Limb (tissue), 2 donors: ENCODE results near the gene ADARB2.

Source experiments
- DNase-seq, 2 donors: peaks; one replicate each; pipeline ENCODE4 v3.0.0-alpha.2; 2016; ENCODE audit errors: extremely low spot score in 2 of 2

Gene ADARB2

GRCh38 chr10:1182280-1183032, 554.9 kb downstream of the ADARB2 start:
- DNase-seq: no peak

GRCh38 chr10:1180836-1181235, 556.5 kb downstream of the ADARB2 start:
- no peak for DNase-seq

DNA sequence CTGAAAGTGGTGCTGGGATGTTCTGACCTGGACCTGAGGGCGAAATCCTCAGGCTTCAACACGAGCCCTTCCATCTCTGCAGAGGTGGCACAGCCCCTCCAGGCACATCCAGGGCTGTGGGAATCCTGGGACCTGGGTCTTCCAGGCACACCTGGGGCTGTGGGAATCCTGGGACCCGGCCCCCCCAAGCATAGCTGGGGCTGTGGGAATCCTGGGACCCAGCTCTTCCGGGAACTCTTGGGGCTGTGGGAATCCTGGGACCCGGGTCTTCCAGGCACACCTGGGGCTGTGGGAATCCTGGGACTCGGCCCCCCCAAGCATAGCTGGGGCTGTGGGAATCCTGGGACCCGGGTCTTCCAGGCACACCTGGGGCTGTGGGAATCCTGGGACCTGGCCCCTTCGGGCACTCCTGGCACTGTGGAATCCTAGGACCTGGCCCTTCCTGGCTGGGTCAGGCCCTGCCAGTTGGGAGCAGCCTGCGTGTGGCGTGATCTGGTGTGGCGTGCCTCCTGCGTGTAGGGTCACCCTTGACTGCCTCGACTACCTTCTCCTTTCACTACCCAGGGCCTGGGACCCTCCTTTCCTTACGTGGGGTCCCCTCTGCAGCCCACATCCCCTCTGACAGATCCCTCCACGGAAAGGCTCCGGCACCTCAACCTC, 557.1 kb downstream of the ADARB2 start:
- DNase-seq: no peak

GRCh38 chr10:1179346-1180070, 557.8 kb downstream of the ADARB2 start:
- no peak for DNase-seq

GRCh38 chr10:1178506-1178905, 558.8 kb downstream of the ADARB2 start:
- DNase-seq: no peak

DNA sequence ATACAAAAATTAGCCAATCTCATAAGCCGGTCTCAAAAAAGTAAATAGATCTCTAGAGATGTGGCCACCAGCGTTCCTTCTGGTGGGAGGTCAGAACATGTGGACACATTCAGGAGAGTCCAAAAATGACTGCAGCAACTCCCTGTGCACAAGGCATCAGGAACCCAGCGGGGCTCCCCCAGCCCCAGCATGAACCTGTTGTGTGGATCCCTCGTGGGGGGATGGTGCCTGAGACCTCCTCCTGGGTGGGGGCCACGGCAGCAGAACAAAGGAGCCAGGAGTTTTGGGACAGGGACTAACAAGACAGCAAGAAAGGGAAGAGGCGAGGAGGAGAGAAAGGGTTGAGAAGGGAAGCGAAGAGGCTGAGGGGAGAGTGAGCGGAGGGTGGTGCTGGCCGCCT, 559.4 kb downstream of the ADARB2 start:
- DNase-seq: no peak

DNA sequence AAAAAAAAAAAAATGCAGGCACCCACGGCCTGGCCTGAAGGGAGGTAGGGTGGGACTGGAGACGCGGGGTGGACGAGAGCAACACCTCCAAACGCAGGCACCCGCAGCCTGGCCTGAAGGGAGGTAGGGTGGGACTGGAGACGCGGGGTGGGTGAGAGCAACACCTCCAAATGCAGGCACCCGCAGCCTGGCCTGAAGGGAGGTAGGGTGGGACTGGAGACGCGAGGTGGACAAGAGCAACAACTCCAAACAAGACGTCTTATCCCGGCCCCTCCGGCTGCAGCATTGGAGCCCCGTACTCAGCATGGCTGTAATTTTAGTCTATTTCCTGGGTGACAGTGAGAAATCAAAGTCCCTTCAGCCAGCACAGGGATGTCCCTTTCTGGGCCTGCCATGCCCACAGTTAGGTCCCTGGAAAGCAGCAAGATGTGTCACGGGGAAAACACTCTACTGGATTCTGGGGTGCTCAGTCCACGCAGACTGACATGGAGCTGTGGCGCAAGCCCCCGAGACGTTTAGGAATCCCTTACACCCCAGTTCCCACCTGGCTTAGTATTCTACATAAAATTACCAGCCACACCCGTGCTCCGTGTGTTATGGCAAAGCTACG, 561.3 kb downstream of the ADARB2 start:
- DNase-seq: no peak

DNA sequence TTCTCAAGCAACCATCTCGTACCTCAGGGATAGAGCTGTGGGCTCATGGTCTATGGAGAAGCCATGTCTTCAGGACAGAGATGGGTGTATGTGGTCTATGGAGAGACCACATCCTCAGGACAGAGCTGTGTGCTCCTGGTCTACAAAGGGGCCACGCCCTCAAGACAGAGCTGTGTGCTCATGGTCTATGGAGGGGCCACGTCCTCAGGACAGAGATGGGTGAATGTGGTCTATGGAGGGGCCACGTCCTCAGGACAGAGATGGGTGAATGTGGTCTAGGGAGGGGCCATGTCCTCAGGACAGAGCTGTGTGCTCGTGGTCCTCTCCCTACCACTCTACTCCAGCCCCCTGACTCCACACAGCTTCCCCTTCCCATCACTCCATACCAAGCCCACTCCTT, 563.3 kb downstream of the ADARB2 start:
- DNase-seq: no peak

GRCh38 chr10:1173091-1173490, 564.2 kb downstream of the ADARB2 start:
- no peak for DNase-seq

GRCh38 chr10:1172256-1172984, 564.9 kb downstream of the ADARB2 start:
- no peak for DNase-seq

DNA sequence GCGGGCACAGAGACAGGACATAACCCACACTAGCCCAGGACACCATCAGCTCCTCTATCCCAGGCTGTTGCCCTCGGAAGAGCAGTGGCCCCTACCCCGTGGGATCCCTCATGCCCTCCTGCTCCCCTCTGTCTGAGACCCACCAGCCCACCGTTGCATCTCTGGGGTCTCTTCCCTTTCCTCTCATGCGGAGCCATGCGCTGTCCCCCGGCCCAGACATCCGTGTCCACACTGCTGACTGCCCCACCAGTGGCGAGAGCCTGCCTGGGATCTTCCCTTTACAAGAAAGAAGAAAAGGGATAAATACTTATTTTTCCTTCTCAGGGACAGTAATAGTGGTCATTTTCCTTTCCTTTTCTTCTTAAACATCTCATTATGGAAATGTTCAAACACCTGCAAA, 565.7 kb downstream of the ADARB2 start:
- DNase-seq: no peak

- DNase-seq: no peak
Observed at GRCh38 chr10:1171182-1171581, 566.1 kb downstream of the ADARB2 start.

- no peak for DNase-seq
Observed at GRCh38 chr10:1170867-1171180, 566.5 kb downstream of the ADARB2 start.

GRCh38 chr10:1169981-1170866, 567.1 kb downstream of the ADARB2 start:
- no peak for DNase-seq

DNA sequence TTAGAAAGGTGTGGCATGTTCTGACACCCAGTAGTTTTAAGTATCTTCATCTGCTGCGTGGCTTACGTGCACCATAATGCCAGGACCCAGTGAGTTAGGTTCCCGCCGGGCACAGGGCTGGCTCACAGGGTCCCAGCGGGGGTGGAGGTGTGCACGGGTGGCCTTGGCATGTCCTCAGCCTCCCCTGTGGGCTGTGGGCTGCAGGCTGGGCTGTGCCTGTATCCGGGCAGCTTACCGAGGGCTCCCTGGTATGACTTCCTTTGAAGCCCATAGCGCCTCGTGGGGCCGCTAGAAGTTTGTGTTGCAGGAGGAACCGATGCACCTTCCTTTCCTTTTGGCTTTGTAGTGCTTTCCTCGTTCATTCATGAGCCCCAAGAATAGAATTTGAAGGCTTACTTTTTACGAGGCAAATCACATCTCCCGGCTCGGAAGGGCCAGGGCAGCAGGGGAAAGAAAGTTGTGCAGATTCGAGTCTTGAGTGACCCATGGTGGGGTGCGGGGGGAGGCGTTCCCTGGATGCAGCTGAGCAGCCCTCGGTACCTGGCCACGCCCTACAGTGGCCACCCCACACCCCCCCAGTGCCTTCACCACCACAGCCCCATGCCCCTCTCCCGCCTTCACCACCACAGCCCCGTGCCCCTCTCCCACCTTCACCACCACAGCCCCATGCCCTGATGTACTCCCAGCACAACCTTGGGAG, 568.0 kb downstream of the ADARB2 start:
- DNase-seq: peak in 1 of 2 donors; percentile 15

DNA sequence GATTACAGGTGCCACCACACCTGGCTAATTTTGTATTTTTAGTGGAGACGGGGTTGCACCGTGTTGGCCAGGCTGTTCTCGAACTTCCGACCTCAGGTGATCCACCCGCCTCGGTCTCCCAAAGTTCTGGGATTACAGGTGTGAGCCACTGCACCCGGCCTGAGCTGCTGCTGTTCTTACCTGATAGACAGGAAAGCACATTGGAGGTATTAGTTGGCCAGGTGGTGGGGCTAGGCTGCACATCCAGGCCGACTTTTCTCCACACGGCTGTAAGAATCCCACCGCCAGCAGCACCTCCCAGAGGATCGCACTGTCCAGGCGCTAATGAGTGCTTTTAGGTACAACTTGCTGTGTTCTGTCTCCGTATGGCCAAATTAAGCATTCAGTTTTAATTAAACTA, 568.6 kb downstream of the ADARB2 start:
- peak in 1 of 2 donors; percentile 2 for DNase-seq

DNA sequence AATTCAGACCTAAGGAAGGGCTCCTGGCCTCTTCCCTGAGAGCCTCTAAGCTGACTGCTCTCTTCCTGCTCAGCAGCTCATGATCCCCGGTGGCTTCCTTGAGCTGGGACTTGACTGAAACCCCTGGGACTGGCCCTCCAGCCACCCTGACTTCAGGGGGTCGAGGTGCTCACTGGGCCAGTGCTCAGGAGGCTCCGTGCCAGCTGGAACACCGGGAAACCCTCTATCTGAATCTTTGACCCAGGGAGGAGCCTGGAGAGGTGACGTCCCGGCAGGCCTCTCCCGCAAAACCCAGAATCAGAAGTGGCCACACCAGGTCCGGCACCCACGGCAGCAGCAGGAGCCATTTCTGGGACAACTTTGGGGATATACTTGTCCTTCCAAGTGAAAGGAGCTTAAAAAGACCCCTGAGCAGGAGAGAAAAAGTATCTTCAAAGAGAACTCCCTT, 570.5 kb downstream of the ADARB2 start:
- DNase-seq: no peak

DNA sequence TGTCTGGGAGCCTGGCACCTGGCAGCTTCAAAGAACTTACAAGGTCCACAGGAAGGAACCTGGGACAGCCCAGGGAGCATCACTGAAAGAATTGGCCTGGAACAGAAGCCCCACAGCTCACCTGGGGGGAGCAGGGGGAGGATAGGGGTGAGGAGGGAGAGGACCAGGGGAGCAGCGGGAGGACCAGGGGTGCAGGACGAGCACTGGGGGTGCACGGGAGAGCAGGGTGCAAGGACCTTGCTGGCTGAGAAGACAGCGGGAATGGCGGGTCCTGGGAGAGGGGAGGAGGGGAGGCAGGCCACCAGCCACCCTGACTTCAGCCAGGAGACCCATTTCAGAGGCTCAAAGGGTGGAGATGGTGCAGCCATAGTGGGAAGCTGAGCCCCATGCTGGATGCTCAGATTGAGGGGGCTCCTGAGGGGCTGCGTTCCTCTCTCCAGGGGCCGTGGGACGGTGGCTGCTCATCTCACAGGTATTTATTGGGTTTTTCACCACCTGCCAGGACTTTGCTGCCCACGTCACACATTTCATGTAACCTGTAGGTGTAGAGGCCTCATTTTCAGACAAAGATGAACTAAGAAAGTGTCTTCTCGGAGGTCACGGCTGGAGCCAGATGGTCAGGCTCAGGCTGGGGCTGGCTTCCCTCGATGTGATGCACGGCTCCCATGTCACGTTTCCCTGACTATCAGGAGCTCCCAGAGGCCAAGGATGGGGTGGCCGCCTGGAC, 571.1 kb downstream of the ADARB2 start:
- peak in 1 of 2 donors; percentile 12 for DNase-seq

DNA sequence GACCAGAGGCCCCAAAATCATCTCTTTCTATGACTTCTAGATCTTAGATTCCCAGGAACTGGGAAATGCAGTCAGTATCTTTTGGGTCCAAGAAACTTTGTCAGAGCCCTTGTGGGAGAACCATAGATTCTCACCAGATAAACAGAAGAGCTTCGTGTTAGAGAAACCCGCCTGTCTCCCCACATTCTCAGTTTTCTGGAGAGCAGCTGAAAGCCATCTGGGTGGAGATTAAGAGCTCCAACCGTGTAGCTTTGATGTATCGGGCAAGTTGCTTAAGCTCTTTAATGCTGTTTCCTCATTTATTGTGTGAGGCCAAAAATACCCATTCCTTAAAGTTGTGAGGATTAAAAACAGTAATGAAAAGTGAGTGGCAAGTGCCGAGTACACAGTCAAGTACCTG, 573.5 kb downstream of the ADARB2 start:
- no peak for DNase-seq
